HK-2 (cell line): ENCODE data around the gene ROCK2.
A peak's percentile ranks its signal among the peaks of the same experiment; 100 is the strongest.

Experiments
- DNase-seq: peaks from one replicate; pipeline ENCODE4 v3.0.0-alpha.2; 2018; ENCODE audit not compliant: unreplicated experiment

The ROCK2 gene

GRCh38 chr2:11367170-11367730, 22.8 kb upstream of the ROCK2 start:
- no peak for DNase-seq

GRCh38 chr2:11366326-11366741, 21.9 kb upstream of the ROCK2 start:
- DNase-seq, result no peak

- DNase-seq, result no peak
These were observed 20.9 kb upstream of the ROCK2 start for GRCh38 chr2:11365096-11365879.

GRCh38 chr2:11364565-11364887, 20.1 kb upstream of the ROCK2 start:
- no peak for DNase-seq

- no peak for DNase-seq
These were observed 19.6 kb upstream of the ROCK2 start for GRCh38 chr2:11363868-11364564.

- DNase-seq, result no peak
These were observed 15.4 kb upstream of the ROCK2 start for GRCh38 chr2:11359865-11360264.

- DNase-seq, result no peak
These were observed 13.1 kb upstream of the ROCK2 start for GRCh38 chr2:11357428-11357972.

- no peak for DNase-seq
These were observed 12.3 kb upstream of the ROCK2 start for GRCh38 chr2:11356764-11357163.

GRCh38 chr2:11355194-11356053, 11.0 kb upstream of the ROCK2 start:
- DNase-seq, result no peak

- DNase-seq, result no peak
These were observed 10.1 kb upstream of the ROCK2 start for GRCh38 chr2:11354363-11355154.

GRCh38 chr2:11352781-11353537, 8.5 kb upstream of the ROCK2 start:
- no peak for DNase-seq

- DNase-seq, result no peak
These were observed 3.8 kb upstream of the ROCK2 start for GRCh38 chr2:11348209-11348749.

GRCh38 chr2:11347403-11347959, 3.0 kb upstream of the ROCK2 start:
- DNase-seq, result no peak

GRCh38 chr2:11346023-11346482, 1.6 kb upstream of the ROCK2 start:
- DNase-seq, result no peak

- no peak for DNase-seq
These were observed 681 bp upstream of the ROCK2 start for GRCh38 chr2:11344956-11345677.

GRCh38 chr2:11343650-11344341, 640 bp downstream of the ROCK2 start:
- peak; percentile 66 for DNase-seq

GRCh38 chr2:11343368-11343649, 1.1 kb downstream of the ROCK2 start:
- no peak for DNase-seq

- peak; percentile 38 for DNase-seq
These were observed 1.7 kb downstream of the ROCK2 start for GRCh38 chr2:11342551-11343367.
